K562 (cell line): ENCODE data around the gene PLD5.

Experiments used
- FOS ChIP-seq: IDR thresholded peaks from 3 replicates; pipeline ENCODE4 v1.6.1; 2011; ENCODE audit not compliant: insufficient read length; ENCODE audit errors: extremely low read depth
- LARP7 ChIP-seq: fragments of 450-650 bp; IDR thresholded peaks from 2 replicates; pipeline ENCODE4 v1.6.1; 2016
- TF ChIP-seq, protein P1 (sequence below): sonication (generic); formaldehyde crosslinking; IDR thresholded peaks from 2 replicates; pipeline ENCODE4 v1.8.0; 2022; ENCODE audit warnings: mild to moderate bottlenecking, missing genetic modification reagents, borderline replicate concordance
- TF ChIP-seq, protein P2 (sequence below), 2 experiments: fragments of 450-650 bp; formaldehyde crosslinking in 1 of 2; IDR thresholded peaks; 2 replicates each; pipeline versions ENCODE4 v1.4.0 to v1.6.1; 2014 to 2020; ENCODE audit warnings: mild to moderate bottlenecking in 2 of 2, borderline replicate concordance in 1 of 2, low read depth in 1 of 2

DNA sequence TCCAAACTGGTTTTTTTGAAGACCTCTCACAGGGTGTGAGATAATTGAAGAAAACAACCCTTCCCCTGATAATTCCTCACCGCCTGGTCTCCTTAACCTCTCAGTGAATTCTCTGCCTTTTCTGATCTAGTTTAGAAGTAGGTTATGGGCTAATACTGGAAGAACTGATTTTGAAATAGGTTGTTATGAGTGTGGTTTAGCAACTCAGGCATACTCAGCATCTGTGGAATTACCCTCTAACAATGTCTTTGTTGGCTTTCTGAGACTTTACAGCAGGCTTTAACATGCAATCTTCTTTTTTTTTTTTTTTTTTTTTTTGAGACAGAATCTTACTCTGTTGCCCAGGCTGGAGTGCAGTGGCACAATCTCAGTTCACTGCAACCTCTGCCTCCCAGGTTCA is 10.3 kb upstream of the PLD5 start:
- no peak for TF ChIP-seq LARP7
- TF ChIP-seq, protein P1, sequence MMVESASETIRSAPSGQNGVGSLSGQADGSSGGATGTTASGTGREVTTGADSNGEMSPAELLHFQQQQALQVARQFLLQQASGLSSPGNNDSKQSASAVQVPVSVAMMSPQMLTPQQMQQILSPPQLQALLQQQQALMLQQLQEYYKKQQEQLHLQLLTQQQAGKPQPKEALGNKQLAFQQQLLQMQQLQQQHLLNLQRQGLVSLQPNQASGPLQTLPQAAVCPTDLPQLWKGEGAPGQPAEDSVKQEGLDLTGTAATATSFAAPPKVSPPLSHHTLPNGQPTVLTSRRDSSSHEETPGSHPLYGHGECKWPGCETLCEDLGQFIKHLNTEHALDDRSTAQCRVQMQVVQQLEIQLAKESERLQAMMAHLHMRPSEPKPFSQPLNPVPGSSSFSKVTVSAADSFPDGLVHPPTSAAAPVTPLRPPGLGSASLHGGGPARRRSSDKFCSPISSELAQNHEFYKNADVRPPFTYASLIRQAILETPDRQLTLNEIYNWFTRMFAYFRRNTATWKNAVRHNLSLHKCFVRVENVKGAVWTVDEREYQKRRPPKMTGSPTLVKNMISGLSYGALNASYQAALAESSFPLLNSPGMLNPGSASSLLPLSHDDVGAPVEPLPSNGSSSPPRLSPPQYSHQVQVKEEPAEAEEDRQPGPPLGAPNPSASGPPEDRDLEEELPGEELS (CRISPR knock-in tag) = no peak
- TF ChIP-seq, protein P2, sequence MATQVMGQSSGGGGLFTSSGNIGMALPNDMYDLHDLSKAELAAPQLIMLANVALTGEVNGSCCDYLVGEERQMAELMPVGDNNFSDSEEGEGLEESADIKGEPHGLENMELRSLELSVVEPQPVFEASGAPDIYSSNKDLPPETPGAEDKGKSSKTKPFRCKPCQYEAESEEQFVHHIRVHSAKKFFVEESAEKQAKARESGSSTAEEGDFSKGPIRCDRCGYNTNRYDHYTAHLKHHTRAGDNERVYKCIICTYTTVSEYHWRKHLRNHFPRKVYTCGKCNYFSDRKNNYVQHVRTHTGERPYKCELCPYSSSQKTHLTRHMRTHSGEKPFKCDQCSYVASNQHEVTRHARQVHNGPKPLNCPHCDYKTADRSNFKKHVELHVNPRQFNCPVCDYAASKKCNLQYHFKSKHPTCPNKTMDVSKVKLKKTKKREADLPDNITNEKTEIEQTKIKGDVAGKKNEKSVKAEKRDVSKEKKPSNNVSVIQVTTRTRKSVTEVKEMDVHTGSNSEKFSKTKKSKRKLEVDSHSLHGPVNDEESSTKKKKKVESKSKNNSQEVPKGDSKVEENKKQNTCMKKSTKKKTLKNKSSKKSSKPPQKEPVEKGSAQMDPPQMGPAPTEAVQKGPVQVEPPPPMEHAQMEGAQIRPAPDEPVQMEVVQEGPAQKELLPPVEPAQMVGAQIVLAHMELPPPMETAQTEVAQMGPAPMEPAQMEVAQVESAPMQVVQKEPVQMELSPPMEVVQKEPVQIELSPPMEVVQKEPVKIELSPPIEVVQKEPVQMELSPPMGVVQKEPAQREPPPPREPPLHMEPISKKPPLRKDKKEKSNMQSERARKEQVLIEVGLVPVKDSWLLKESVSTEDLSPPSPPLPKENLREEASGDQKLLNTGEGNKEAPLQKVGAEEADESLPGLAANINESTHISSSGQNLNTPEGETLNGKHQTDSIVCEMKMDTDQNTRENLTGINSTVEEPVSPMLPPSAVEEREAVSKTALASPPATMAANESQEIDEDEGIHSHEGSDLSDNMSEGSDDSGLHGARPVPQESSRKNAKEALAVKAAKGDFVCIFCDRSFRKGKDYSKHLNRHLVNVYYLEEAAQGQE (IDR thresholded peaks at IDR 0.05; ENCODE audit: borderline replicate concordance) = no peak
- TF ChIP-seq, protein P2 (CRISPR knock-in tag; IDR thresholded peaks at IDR 0.05; ENCODE audit: low read depth) = no peak
- no peak for TF ChIP-seq FOS
